Body of pancreas (tissue), 4 donors: ENCODE results near the gene IGFBP6.

Experiments used
- CTCF ChIP-seq, 7 experiments: fragments of 450-650 bp in 4 of 7; fragments of 200-600 bp in 3 of 7; sonication (generic) in 3 of 7; IDR thresholded peaks; one replicate each; pipeline ENCODE4 v1.5.1; 2016 to 2019; ENCODE audit warnings: antibody characterized with exemption in 7 of 7
- POLR2A ChIP-seq, 3 donors: fragments of 450-650 bp; IDR thresholded peaks; one replicate each; pipeline ENCODE4 v1.6.1; 2016; ENCODE audit warnings: antibody characterized with exemption in 3 of 3, mild to moderate bottlenecking in 2 of 3

- TF ChIP-seq POLR2A (IDR thresholded peaks at IDR 0.05) (no peak), CTCF (IDR thresholded peaks at IDR 0.05) (no peak)
Observed at GRCh38 chr12:53060064-53060720, 37.3 kb upstream of the IGFBP6 start.
